ENCODE results near the gene GLG1.

- TF ChIP-seq SIN3A (IDR thresholded peaks at IDR 0.05; ENCODE audit: borderline replicate concordance, insufficient read depth, low read length): no peak
- TF ChIP-seq POLR2AphosphoS5 (IDR thresholded peaks at IDR 0.05; ENCODE audit: low read depth, low read length): no peak
- no peak for TF ChIP-seq TAF1 (IDR thresholded peaks at IDR 0.05; ENCODE audit: borderline replicate concordance, insufficient read depth, low read length)
- TF ChIP-seq REST (IDR thresholded peaks at IDR 0.05; ENCODE audit: insufficient read depth in 1 of 2, low read depth in 2 of 2, low read length in 2 of 2): no peak
- TF ChIP-seq FOXP2 (optimal IDR thresholded peaks at IDR 0.05; ENCODE audit: borderline replicate concordance, extremely low read depth, extremely low read length, insufficient read depth): no peak
Measured at GRCh38 chr16:74654536-74655050, 47.7 kb upstream of the GLG1 start.

Data from PFSK-1 (cell line).